A673 (cell line): ENCODE results near the gene PADI1. TPM values are rescaled to one million over a fixed set of nuclear protein-coding genes. Genes with fewer than 3 reads are reported as not detected.

Experiments used
- BruUV-seq: library from RNA; stranded (reverse); fragments of 400-500 nt; replicated peaks from 2 replicates; lab custom pipeline; 2021; lab: Mats Ljungman, UMichigan
- CTCF ChIA-PET: fragments of 300-600 bp; sonication (Branson Sonifier 250); formaldehyde crosslinking; loops from one replicate; lab custom pipeline; 2022; ENCODE audit warnings: antibody characterized with exemption; lab: Charles Lee
- POLR2A ChIA-PET: fragments of 300-600 bp; sonication (Branson Sonifier 250); formaldehyde crosslinking; loops from one replicate; lab custom pipeline; 2022; ENCODE audit warnings: antibody characterized with exemption; ENCODE audit not compliant: low non-redundant PET; lab: Charles Lee
- DNase-seq: peaks from one replicate; pipeline ENCODE4 v3.0.0-alpha.2; 2015; ENCODE audit warnings: low spot score
- H3K27ac ChIP-seq: fragments of 200-600 bp; sonication (generic); 2 replicates; pipeline ENCODE4 v1.5.1; 2016; ENCODE audit warnings: mixed run types, low read depth, mild to moderate bottlenecking, mixed read lengths, antibody characterized with exemption, low read length; ENCODE audit not compliant: poor library complexity, severe bottlenecking
- H3K27me3 ChIP-seq: fragments of 200-600 bp; sonication (generic); replicated peaks from 2 replicates; pipeline ENCODE4 v1.6.1; 2017; ENCODE audit warnings: mixed run types, low read depth, mild to moderate bottlenecking, mixed read lengths, antibody characterized with exemption, low read length; ENCODE audit not compliant: insufficient read depth, poor library complexity
- H3K36me3 ChIP-seq: fragments of 200-600 bp; sonication (generic); 2 replicates; pipeline ENCODE4 v1.6.1; 2016; ENCODE audit warnings: mixed run types, mild to moderate bottlenecking, mixed read lengths, antibody characterized with exemption, low read length; ENCODE audit not compliant: insufficient read depth, poor library complexity, severe bottlenecking
- H3K4me1 ChIP-seq: fragments of 200-600 bp; sonication (generic); 2 replicates; pipeline ENCODE4 v1.6.1; 2017; ENCODE audit warnings: mixed run types, mild to moderate bottlenecking, mixed read lengths, antibody characterized with exemption, low read length; ENCODE audit not compliant: insufficient read depth, poor library complexity, severe bottlenecking
- H3K4me3 ChIP-seq: fragments of 200-600 bp; sonication (generic); 2 replicates; pipeline ENCODE4 v1.5.1; 2016; ENCODE audit warnings: low read depth, mixed run types, mild to moderate bottlenecking, mixed read lengths, low read length; ENCODE audit not compliant: poor library complexity, severe bottlenecking
- H3K9me3 ChIP-seq: fragments of 200-600 bp; sonication (generic); 2 replicates; pipeline ENCODE4 v1.6.1; 2016; ENCODE audit warnings: mixed run types, low read depth, mild to moderate bottlenecking, mixed read lengths, antibody characterized with exemption, low read length; ENCODE audit not compliant: poor library complexity, severe bottlenecking
- EZH2 ChIP-seq: fragments of 200-600 bp; sonication (generic); IDR thresholded peaks from 2 replicates; pipeline ENCODE4 v1.6.1; 2017; ENCODE audit warnings: borderline replicate concordance, low read depth, mild to moderate bottlenecking, mixed read lengths, antibody characterized with exemption, low read length; ENCODE audit not compliant: poor library complexity, severe bottlenecking
- intact Hi-C: fragments of 100-400 bp; cut with micrococcal nuclease; formaldehyde crosslinking; loops from one replicate; pipeline ENCODE4 v1.10.0; 2022; ENCODE audit not compliant: unreplicated experiment
- total RNA-seq: library from RNA; stranded (reverse); gene quantifications from 2 replicates; pipeline ENCODE4 v1.2.3, GENCODE V29; 2021
- TF ChIP-seq, protein P1 (sequence below): fragments of 300-800, 200-600 bp; sonication (generic); conservative IDR thresholded peaks from 2 replicates; pipeline ENCODE4 v1.5.1; 2017; ENCODE audit warnings: low read depth, mild to moderate bottlenecking, antibody characterized with exemption, low read length, moderate library complexity, mixed read lengths

PADI1 gene
- total RNA-seq, 1 experiment from 2014 or later: 0.56 TPM

DNA sequence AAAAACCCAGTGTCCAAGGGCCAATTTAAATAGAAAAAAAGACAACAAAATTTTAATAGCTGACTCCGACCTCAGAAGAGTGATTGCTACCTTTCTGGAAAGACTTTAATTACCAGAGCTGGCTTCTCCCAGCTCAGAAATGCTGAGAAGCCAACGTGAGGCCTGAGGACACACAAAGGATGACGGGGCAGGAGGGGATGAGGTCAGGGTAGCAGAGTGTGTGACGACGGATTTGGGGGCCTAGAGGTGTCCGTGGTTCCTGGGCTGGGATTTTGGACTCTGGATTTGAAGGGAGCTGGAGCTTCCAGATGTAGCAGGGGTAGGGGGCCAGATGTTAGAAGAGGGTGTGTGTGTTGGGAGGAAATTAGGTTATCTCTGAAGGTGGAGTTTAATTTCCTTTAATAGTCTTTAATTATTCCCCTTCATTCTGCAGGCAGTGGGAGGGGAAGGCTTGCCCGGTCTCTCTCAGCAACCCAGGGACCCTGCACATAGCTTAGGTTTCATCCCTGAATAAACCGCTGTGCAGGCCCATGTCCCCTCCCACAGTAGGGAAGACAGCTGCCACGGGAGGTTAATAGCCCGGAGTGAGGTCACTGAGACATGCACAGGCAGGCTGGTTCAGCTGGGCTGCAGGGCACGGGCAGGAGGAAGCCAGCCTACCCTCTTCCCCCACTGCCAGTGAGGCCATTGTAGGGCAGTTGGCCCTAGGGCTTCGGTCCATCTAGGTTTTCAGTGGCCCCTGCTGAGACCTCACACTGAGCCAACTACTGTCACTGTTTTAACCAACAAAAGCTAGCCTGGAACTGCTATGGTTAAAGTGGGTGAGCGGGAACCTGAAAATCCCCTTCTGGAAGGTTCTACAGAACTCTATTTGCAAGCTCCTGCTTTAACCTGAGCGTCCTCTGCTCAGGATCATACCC is 40.2 kb downstream of the PADI1 start:
- Histone ChIP-seq H3K4me1 (no peaks in the 10 kb centered on the region), H3K9me3 (no peaks in the 10 kb centered on the region), H3K36me3 (no peaks in the 10 kb centered on the region), H3K27ac (no peak overlapping the region), H3K4me3 (no peak overlapping the region), H3K27me3 (no peaks in the 10 kb centered on the region)
- POLR2A ChIA-PET: no interaction called here
- DNase-seq: no peak
- no peak for TF ChIP-seq EZH2
- TF ChIP-seq, protein P1, sequence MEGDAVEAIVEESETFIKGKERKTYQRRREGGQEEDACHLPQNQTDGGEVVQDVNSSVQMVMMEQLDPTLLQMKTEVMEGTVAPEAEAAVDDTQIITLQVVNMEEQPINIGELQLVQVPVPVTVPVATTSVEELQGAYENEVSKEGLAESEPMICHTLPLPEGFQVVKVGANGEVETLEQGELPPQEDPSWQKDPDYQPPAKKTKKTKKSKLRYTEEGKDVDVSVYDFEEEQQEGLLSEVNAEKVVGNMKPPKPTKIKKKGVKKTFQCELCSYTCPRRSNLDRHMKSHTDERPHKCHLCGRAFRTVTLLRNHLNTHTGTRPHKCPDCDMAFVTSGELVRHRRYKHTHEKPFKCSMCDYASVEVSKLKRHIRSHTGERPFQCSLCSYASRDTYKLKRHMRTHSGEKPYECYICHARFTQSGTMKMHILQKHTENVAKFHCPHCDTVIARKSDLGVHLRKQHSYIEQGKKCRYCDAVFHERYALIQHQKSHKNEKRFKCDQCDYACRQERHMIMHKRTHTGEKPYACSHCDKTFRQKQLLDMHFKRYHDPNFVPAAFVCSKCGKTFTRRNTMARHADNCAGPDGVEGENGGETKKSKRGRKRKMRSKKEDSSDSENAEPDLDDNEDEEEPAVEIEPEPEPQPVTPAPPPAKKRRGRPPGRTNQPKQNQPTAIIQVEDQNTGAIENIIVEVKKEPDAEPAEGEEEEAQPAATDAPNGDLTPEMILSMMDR: no peak
- CTCF ChIA-PET: no interaction called here
- intact Hi-C loops: no loop called here
- no TSS peak for BruUV-seq

DNA sequence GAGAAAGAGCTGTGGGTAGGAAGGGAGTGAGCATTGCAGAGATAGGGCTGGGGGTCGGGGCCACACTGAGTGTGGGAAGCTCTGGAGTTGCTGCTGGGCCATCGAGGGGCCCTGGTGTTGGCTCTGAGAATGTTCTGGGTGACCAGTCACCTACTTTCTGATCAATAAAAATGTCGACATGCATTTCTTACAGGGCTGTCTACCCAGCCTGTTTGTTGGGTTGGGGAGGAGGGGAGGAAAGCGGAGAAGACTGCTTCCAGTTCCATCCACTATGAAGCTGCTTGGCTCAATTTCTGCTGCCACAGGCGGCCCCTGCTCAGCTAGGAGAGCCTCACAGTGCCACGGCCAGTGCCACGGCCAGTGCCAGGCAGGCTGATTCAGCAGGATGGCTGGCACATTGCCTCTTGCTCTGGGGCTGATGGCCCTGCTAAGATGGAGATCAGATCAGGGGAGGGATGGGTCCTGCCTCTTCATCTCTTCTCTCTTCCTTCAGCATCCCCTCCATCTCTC is 40.9 kb downstream of the PADI1 start:
- BruUV-seq: no TSS peak
- intact Hi-C loops: no loop called here
- Histone ChIP-seq H3K4me3 (no peak overlapping the region), H3K27ac (no peak overlapping the region), H3K36me3 (no peaks in the 10 kb centered on the region), H3K4me1 (no peaks in the 10 kb centered on the region), H3K9me3 (no peaks in the 10 kb centered on the region), H3K27me3 (no peaks in the 10 kb centered on the region)
- CTCF ChIA-PET: no interaction called here
- POLR2A ChIA-PET: no interaction called here
- DNase-seq: no peak
- no peak for TF ChIP-seq EZH2
- TF ChIP-seq, protein P1: no peak

DNA sequence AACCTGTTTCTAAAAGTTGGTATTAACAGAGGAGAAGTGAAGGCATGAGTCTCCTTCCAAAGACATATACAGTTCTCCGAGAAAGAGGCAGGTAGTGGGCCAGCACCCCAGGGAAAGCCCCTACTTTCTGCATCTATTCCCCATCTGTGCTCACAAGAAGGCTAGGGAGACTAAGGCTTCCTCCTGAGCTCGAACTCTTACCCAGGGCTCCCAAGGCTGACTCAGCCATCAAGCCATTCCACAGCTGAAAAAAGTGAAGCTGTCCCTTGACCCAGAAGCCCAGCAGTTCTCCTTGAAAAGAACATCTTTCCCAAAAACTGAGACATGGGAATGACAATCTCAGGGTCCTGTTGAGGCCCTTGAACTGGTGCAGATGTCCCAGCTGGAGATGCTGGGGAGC is 42.0 kb downstream of the PADI1 start:
- H3K27ac ChIP-seq: no peak overlapping the region

More for the DNA sequence above, 42.0 kb downstream of the PADI1 start:
- H3K4me3 ChIP-seq: no peak overlapping the region
- no peaks in the 10 kb centered on the region for H3K27me3 ChIP-seq
- no peaks in the 10 kb centered on the region for H3K9me3 ChIP-seq
- POLR2A ChIA-PET: no interaction called here
- CTCF ChIA-PET: no interaction called here
- intact Hi-C loops: no loop called here
- no peaks in the 10 kb centered on the region for H3K36me3 ChIP-seq
- DNase-seq: no peak
- TF ChIP-seq EZH2: no peak
- TF ChIP-seq, protein P1: no peak
- no peaks in the 10 kb centered on the region for H3K4me1 ChIP-seq
- BruUV-seq: no TSS peak
